Left renal pelvis (tissue), 4 donors: ENCODE measurements around the gene AMZ2. TPM values are rescaled to one million over a fixed set of nuclear protein-coding genes. Genes with fewer than 3 reads are reported as not detected.
"Not testable (repeated sequence)": the region's sequence is repeated elsewhere in the genome, so short reads cannot be mapped to it uniquely, and the experiment has no call there.

ENCODE experiments used
- DNase-seq, 4 donors: peaks; one replicate each; pipeline ENCODE4 v3.0.0-alpha.2; 2013; ENCODE audit warnings: low read depth in 4 of 4, low spot score in 3 of 4
- polyA plus RNA-seq, 4 donors: library from polyadenylated mRNA; unstranded; fragments of 120-200 nt; gene quantifications; one replicate each; pipeline ENCODE4 v1.2.1, GENCODE V29; 2013; ENCODE audit not compliant: insufficient read length in 4 of 4

Gene AMZ2
- polyA plus RNA-seq, 4 donors: 73.8 to 102 (median 80.9) TPM

DNA sequence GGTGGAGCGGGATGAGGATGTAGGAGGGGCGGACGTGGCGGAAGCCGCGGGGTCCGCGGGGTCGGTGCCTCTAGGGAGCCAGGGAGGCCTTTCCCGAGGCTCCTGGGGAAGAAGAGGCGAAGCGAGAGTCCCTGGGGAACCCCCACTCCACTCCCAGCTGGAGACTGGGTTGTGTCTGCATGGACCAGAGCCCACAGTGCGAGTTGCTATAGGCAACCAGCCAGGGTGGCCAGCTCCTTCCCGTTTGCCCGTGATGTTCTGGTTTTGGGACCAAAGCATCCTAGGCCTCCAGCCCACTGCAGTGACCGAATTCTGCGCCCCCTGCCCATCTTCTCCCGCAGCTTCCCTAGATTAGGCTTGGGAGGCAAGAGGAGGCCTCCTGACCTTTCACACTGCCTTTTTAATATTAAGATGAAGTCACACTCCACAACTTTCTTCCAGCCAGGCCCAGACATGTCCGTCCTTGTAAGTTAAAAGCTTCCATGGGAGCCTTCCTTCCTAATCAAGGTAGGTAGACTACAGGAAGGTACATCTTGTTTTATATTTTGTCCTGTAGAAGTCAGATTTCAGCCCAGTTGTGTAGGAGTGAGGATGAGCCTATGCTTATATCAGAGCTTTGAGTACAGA, 469 bp downstream of the AMZ2 start:
- DNase-seq: no peak

DNA sequence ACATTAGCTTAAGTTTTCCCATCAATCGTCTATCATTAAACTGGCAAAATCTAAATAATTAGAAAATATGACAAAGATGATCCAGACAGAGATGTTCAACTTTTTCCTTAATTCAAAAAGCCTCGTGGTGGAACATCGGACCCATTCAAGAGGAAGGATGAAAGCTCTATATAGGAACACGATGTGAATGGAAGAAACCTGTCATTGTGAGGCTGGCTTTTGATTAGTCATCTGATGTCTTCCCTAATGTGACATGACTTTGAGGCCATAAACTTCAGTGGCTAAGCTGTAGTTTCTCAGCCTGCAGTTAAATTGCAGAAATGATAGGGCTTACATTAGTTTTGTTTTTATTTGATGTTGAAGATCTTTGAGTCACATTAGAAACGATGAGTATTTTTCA, 1.0 kb downstream of the AMZ2 start:
- DNase-seq: no peak

DNA sequence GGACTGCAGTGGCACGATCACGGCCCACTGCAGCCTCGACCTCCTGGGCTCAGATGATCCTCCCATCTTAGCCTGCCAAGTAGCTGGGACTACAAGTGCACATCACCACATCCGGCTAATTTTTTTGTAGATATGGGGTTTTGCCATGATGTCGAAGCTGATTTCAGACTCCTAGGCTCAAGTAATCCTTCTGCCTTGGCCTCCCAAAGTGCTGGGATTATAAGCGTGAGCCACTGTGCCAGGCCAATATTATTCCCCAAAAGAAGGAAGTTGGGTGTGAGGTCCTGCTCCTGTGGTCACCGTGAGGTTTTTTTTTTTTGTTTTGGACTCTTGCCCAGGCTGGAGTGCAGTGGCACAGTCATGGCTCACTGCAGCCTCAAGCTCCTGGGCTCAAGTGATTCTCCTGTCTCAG, 1.5 kb downstream of the AMZ2 start:
- no peak for DNase-seq

DNA sequence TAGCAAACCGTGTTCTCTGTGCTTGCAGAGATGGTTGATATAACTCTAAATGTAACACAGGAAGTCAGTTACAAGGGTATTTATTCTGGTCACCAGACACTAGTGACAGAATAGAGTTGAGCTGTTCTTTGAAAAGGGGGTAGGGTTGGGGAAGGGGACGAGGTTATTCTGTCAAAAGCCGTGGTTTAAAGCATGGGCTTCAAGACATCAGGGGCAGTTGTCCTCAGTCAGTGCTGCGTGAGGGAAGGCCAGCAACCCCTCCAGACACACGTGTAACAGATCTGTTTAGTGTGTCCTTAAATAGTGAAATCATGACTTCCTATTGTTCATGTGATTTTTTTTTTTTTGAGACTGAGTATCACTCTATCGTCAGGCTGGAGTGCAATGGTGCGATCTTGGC, 5.6 kb downstream of the AMZ2 start:
- DNase-seq: not testable (repeated sequence)

DNA sequence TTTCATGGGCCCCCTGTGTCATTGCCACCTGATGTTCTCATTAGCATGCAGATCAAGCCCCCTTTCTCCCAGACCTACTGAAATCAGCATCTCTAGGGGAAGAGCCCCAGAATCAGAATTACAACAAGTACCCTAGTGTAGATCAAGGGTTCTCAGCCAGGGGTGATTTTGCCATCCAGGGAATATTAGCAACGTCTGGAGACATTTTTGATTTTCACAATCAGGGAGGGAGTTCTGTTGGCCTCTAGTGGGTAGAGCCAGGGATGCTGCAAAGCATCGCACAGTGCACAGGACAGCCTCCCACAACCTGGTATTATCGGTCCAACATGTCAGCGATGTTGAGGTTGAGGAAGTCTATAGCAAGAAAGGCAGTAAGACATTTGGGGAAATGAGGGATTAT, 7.3 kb downstream of the AMZ2 start:
- no peak for DNase-seq

DNA sequence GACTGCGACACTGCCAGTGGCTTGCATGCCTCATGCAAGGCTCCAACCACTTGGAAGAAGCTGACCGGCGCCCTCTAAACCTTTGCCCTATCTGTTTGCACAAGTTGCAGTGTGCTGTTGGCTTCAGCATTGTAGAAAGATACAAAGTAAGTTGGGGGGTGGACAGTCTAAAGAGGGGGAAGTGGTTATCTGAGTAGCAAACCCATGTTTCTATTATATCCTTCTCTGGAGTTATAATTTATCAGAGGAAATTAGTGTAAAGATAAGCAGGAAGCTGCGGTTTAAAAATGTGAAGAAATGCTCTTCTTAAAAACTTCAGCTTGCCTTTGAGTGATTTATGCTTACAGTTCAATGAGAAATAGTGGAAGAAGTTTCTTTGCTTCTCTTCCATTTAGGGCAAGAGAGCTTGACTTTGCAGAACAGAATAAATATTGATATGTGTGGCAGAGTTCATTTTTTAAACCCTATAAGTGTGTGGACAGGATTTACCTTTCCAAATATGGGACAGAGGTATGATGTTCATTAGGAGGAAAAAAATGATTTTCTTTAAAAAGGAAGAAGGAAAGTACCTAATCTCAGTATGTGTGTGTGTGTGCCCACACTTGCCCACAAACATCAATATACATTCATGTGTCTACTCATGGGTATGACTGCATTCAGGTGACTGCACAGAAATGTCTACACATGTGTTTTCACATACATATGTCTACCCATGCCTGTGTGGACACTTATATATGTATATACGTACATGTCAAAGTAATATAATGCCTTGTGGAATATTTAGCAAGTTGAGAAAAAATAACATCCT, 8.1 kb downstream of the AMZ2 start:
- DNase-seq: no peak

DNA sequence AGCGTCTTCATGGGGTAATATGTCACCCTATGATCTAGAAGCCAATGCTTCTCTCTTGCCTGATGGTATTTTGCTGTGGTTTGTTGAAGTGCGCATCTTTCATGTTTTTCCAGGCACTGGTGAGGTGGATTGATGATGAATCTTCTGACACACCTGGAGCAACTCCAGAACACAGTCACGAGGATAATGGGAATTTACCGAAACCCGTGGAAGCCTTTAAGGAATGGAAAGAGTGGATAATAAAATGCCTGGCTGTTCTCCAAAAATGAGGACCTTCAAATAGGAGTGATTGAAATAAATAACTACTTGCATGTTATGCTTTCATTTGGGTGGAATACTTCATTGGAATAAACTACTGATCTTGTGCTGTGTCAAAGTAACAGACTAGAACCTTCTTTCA, 8.9 kb downstream of the AMZ2 start:
- DNase-seq: not testable (repeated sequence)

DNA sequence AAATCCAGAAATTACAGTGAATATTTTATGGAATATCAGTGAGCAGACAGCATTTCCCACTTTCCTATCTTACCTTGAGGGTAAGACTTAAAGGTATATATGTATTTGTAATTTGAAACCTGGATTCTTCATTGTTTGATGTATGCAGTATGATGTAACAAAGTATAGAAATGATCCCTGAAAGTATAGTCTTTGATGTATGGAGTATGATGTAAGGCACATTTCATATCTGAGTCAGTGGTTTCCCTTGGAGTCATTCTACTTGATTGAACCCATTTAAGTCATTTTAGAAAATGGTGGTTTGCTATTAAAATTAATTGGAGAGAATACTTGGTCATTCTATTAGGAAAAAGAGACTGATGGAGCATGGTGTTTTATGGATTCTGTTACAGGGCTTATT, 10.1 kb downstream of the AMZ2 start:
- DNase-seq: no peak

- not testable (repeated sequence) for DNase-seq
Measured at GRCh38 chr17:68258890-68259647, 11.2 kb downstream of the AMZ2 start.

DNA sequence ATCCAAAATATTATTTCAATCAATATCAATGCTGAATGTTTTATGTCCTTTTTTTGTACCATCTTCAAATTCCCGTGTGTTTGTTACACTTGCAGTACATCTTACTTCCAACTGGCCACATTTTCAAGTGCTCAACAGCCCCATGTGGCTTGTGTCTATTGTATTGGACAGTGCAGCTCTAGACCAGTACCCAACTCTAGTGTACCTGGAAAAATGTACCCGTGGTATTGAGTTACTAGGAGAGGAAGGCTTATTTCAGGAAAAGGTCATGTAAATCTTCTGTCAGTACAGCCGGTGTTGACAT, 11.8 kb downstream of the AMZ2 start:
- DNase-seq: not testable (repeated sequence)

- DNase-seq: no peak
Measured at GRCh38 chr17:68260051-68260762, 12.4 kb downstream of the AMZ2 start.

DNA sequence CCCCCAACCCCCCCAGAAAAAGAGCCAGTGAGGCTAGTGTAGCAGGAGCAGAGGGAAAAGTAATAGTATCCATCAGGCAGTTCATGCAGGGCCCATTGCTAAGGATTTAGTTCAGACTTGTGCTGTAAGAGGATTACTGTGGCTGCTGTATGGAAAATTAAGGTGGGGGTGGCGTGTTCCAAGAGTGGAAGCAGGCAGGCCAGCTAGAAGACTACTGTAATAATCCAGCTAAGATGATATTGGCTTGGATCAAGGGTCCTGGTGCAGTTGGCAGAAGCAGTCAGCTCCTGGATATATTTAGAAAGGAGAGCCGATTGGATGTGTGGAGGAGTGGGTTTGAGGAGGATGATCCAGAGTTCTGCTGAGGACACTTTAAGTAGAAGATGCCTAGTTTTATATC, 14.6 kb downstream of the AMZ2 start:
- DNase-seq: not testable (repeated sequence)

DNA sequence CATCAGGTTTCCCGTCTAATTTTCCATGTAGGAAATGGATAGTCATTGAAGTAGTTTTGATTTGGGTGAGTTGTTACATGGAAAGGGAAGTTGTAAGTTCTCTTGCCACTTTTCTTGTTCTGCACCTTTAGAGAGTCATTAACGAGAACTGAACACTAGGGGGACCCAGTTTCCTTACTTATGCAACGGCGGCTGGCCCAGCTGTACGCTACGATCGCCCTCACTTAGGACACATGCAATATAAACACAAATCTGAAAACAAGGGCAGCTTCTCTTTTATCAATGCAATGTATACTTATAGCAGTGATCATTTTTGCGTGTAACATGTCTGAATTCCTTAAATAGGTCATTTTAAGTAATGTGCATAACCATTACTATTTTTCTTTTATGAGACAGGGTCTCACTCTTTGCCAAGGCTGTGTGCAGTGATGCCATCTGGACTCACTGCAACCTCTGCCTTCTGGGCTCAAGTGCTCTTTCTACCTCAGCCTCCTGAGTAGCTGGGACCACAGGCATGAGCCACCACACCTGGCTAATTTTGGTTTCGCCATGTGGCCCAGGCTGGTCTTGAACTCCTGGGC, 15.3 kb downstream of the AMZ2 start:
- DNase-seq: not testable (repeated sequence)

- not testable (repeated sequence) for DNase-seq
Measured at GRCh38 chr17:68265833-68266232, 18.0 kb downstream of the AMZ2 start.

DNA sequence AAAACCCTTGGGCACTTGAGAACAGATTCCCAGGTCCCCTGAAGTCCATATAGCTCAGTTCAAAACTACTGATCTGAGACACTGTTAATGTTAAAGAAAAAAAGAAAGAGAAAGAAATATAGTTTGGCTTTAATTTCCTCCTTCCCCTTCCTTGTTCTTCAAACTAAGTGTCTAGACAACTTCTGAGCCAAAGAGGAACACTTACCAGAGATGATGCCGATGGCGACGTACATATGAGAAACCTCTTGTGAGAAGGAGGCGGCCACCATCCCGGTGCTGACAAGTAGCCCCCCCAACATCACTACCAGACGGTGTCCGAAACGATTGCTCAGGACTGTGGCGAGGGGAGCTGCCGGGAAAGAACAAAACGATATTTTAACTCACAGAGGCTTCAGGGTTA, 25.9 kb downstream of the AMZ2 start:
- no peak for DNase-seq

DNA sequence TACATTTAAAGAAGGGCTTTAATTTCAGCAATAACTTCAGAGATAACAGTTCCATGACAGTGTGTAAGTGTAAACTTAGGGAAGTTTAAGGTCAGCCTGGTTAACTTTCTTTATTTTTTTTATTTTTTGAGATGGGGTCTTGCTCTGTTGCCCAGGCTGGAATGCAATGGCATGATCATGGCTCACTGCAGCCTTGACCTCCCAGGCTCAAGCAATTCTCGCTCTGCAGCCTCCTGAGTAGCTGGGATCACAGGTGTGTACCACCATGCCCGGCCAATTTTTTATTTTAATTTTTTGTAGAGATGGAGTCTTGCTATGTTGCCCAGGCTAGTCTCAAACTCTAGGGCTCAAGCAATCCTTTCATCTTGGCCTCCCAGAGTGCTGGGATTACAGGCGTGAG, 28.5 kb downstream of the AMZ2 start:
- DNase-seq: not testable (repeated sequence)

DNA sequence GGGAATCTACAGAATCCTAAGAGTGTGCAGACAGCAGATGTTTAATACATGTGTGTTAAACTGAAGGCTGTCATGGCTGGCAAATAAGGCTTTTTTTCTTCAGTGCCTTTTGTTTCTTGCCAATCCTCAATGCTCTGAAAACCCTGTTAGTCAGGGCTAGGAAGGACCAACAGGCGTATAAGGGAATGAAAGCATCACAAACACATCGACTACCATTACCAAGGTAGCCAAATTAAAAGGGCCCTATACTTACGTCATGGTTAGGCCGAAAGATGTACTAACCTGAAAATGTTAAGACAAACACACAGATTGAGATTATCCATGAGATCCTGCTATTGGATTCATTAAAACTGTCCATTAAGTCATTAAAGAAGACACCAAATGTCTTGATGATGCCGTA, 30.0 kb downstream of the AMZ2 start:
- DNase-seq: no peak

DNA sequence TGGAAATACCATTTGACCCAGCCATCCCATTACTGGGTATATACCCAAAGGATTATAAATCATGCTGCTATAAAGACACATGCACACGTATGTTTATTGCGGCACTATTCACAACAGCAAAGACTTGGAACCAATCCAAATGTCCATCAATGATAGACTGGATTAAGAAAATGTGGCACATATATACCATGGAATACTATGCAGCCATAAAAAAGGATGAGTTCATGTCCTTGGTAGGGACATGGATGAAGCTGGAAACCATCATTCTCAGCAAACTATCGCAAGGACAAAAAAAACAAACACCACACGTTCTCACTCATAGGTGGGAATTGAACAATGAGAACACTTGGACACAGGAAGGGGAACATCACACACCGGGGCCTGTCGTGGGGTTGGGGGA, 34.1 kb downstream of the AMZ2 start:
- DNase-seq: not testable (repeated sequence)

- DNase-seq: no peak
Measured at GRCh38 chr17:68288375-68288774, 40.5 kb downstream of the AMZ2 start.

- DNase-seq: no peak
Measured at GRCh38 chr17:68288804-68289203, 41.0 kb downstream of the AMZ2 start.

DNA sequence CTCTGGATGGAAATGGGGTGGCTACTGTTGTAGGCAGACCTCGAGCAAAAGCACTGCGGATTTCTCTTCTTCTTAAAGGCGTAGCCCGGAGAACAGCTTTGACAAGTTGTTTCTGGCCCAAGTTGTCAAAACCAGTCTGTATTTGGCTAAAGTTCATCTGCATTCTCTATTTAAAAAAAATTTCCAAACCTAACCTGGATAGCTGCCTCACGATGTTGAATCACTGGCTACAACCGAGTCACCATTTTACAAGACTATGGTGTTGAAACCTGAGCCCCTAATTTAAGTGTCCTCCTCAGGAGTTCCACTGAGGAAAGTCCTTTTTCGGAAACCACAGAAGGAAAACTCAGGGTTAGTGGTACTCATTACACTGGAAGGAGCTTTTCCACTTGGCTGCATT, 41.6 kb downstream of the AMZ2 start:
- DNase-seq: no peak
